ENCODE data around the gene HDLBP.

DNA sequence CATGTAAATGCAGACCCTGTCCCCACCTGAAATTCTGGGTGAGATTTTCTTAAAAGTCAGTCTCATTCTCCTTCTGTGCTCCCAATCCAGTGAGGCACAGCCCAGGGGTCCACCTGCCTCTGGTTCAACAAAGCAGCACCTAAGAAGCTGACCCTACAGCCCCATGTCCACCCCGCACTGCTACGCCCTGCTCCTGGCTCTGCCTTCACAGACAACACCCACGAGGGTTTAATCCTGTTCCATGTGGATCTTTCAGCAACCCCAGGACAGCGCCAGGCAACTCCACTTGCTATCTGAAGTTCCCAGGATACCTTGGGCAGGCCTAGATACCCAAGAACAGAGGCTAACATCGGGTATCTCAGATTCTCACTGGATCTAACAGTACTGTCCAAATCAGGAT lies 44.9 kb downstream of the HDLBP start:
- TF ChIP-seq GATA2 (IDR thresholded peaks at IDR 0.05; ENCODE audit: low read depth, low read length) (no peak), GATA3 (IDR thresholded peaks at IDR 0.05; ENCODE audit: low read depth, low read length) (no peak)

Measured in SH-SY5Y (cell line).